Esophagus (tissue), 2 donors: ENCODE data around the gene VTI1B. TPM values are rescaled to one million over a fixed set of nuclear protein-coding genes. Genes with fewer than 3 reads are reported as not detected.
A peak's percentile ranks its signal among the peaks of the same experiment; 100 is the strongest.

Source experiments
- H3K27ac ChIP-seq, 2 donors: one replicate each; pipeline ENCODE4 v1.5.1; 2013; ENCODE audit warnings: low read depth in 2 of 2, mild to moderate bottlenecking in 2 of 2, inconsistent platforms in 1 of 2, low read length in 1 of 2, moderate library complexity in 1 of 2
- H3K27me3 ChIP-seq, 2 donors: one replicate each; pipeline ENCODE4 v1.6.1; 2013; ENCODE audit warnings: low read length in 2 of 2, control low read depth in 1 of 2, mild to moderate bottlenecking in 1 of 2; ENCODE audit not compliant: insufficient read depth in 2 of 2, control insufficient read depth in 1 of 2
- H3K36me3 ChIP-seq, 2 donors: one replicate each; pipeline ENCODE4 v1.6.1; 2013; ENCODE audit warnings: low read length in 1 of 2; ENCODE audit not compliant: control insufficient read depth in 2 of 2, insufficient read depth in 2 of 2
- H3K4me1 ChIP-seq, 2 donors: one replicate each; pipeline ENCODE4 v1.6.1; 2013; ENCODE audit warnings: low read length in 1 of 2; ENCODE audit not compliant: control insufficient read depth in 2 of 2, insufficient read depth in 2 of 2
- H3K4me3 ChIP-seq, 2 donors: one replicate each; pipeline ENCODE4 v1.5.1; 2013; ENCODE audit warnings: low read length in 2 of 2, mild to moderate bottlenecking in 2 of 2, low read depth in 1 of 2, moderate library complexity in 1 of 2
- H3K9me3 ChIP-seq, 2 donors: one replicate each; pipeline ENCODE4 v1.6.1; 2013; ENCODE audit warnings: mild to moderate bottlenecking in 2 of 2, low read depth in 1 of 2, low read length in 1 of 2, moderate library complexity in 1 of 2; ENCODE audit not compliant: control insufficient read depth in 2 of 2, insufficient read depth in 1 of 2
- WGBS, 2 donors: extraction: QIAGEN DNeasy Blood & Tissue Kit; methylation state at CpG; one replicate each; pipeline ENCODE4 v1.1.7; 2013; 5-methylcytosine and 5-hydroxymethylcytosine counted together
- polyA plus RNA-seq, 2 donors: library from polyadenylated mRNA; stranded (reverse); fragments of 200-250 nt; gene quantifications; one replicate each; pipeline ENCODE4 v1.2.3, GENCODE V29; 2013
- donor health status: healthy with polysubstance abuse.
- donor health status: Bipolar disorder and iron deficiency.

VTI1B gene
- polyA plus RNA-seq, 2 donors, result 57.0 to 58.3 TPM

- H3K4me1 ChIP-seq, result no peaks in the 10 kb centered on the region
- no peaks in the 10 kb centered on the region for H3K9me3 ChIP-seq
- no peak overlapping the region for H3K4me3 ChIP-seq
- H3K27ac ChIP-seq, result no peak overlapping the region
- no peaks in the 10 kb centered on the region for H3K27me3 ChIP-seq
- peaks cover 2 to 14% of the 10 kb centered on the region in 2 donors for H3K36me3 ChIP-seq
These were observed 9.4 kb upstream of the VTI1B start for GRCh38 chr14:67683842-67684241.

- H3K27me3 ChIP-seq, result no peaks in the 10 kb centered on the region
- WGBS, 2 donors, result 85 to 86% methylated on average over 2 of the region's 2 CpGs
- no peaks in the 10 kb centered on the region for H3K4me1 ChIP-seq
- H3K27ac ChIP-seq, result no peak overlapping the region
- no peak overlapping the region for H3K4me3 ChIP-seq
- H3K36me3 ChIP-seq, result peaks cover 6 to 12% of the 10 kb centered on the region in 2 donors
- H3K9me3 ChIP-seq, result no peaks in the 10 kb centered on the region
These were observed 6.5 kb upstream of the VTI1B start for GRCh38 chr14:67680941-67681340.

- Histone ChIP-seq H3K27me3 (no peaks in the 10 kb centered on the region), H3K4me1 (no peaks in the 10 kb centered on the region), H3K9me3 (no peaks in the 10 kb centered on the region), H3K4me3 (no peak overlapping the region), H3K27ac (no peak overlapping the region), H3K36me3 (peaks cover 6 to 9% of the 10 kb centered on the region in 2 donors)
- WGBS, 2 donors, result 70 to 76% methylated on average over 3 of the region's 3 CpGs
These were observed 5.7 kb upstream of the VTI1B start for GRCh38 chr14:67680121-67680602.

- Histone ChIP-seq H3K4me3 (no peak overlapping the region), H3K9me3 (no peaks in the 10 kb centered on the region), H3K36me3 (peaks cover 5 to 6% of the 10 kb centered on the region in 2 donors), H3K27me3 (no peaks in the 10 kb centered on the region), H3K4me1 (no peaks in the 10 kb centered on the region), H3K27ac (no peak overlapping the region)
- 64 to 95% methylated on average over 2 of the region's 2 CpGs for WGBS, 2 donors
These were observed 4.6 kb upstream of the VTI1B start for GRCh38 chr14:67679006-67679405.

- WGBS, 2 donors, result 34 to 35% methylated on average over 16 of the region's 16 CpGs
- H3K36me3 ChIP-seq, result peaks cover 4 to 5% of the 10 kb centered on the region in 2 donors
- H3K27ac ChIP-seq, result peak overlapping the region; percentile 93 to 99
- peak overlapping the region; percentile 79 to 92 for H3K4me3 ChIP-seq
- H3K4me1 ChIP-seq, result peaks cover 0 to 6% of the 10 kb centered on the region in 2 donors
- H3K9me3 ChIP-seq, result no peaks in the 10 kb centered on the region
- H3K27me3 ChIP-seq, result no peaks in the 10 kb centered on the region
These were observed 769 bp upstream of the VTI1B start for GRCh38 chr14:67675219-67675582.

- H3K27ac ChIP-seq, result peak overlapping the region; percentile 93 to 99
- H3K4me3 ChIP-seq, result peak overlapping the region; percentile 79 to 92
- no peaks in the 10 kb centered on the region for H3K27me3 ChIP-seq
- H3K36me3 ChIP-seq, result peaks cover 4 to 5% of the 10 kb centered on the region in 2 donors
- WGBS, 2 donors, result 0 to 1% methylated on average over 10 to 25 of the region's 25 CpGs
- peaks cover 0 to 6% of the 10 kb centered on the region in 2 donors for H3K4me1 ChIP-seq
- H3K9me3 ChIP-seq, result no peaks in the 10 kb centered on the region
These were observed 323 bp downstream of the VTI1B start for GRCh38 chr14:67674139-67674479.

GRCh38 chr14:67673451-67673850 lies 981 bp downstream of the VTI1B start:
- no peak overlapping the region for H3K27ac ChIP-seq
- H3K36me3 ChIP-seq, result peaks cover 3 to 4% of the 10 kb centered on the region in 2 donors
- no peaks in the 10 kb centered on the region for H3K27me3 ChIP-seq
- 34 to 36% methylated on average over 5 of the region's 5 CpGs for WGBS, 2 donors
- no peaks in the 10 kb centered on the region for H3K9me3 ChIP-seq
- H3K4me1 ChIP-seq, result peaks cover 0 to 6% of the 10 kb centered on the region in 2 donors
- peak overlapping the region; percentile 79 to 92 for H3K4me3 ChIP-seq

GRCh38 chr14:67668559-67668958 lies 5.9 kb downstream of the VTI1B start:
- Histone ChIP-seq H3K9me3 (no peaks in the 10 kb centered on the region), H3K27me3 (no peaks in the 10 kb centered on the region), H3K36me3 (no peaks in the 10 kb centered on the region), H3K4me1 (peaks cover 0 to 6% of the 10 kb centered on the region in 2 donors), H3K4me3 (no peak overlapping the region), H3K27ac (no peak overlapping the region)

- no peak overlapping the region for H3K4me3 ChIP-seq
- H3K36me3 ChIP-seq, result no peaks in the 10 kb centered on the region
- no peaks in the 10 kb centered on the region for H3K27me3 ChIP-seq
- no peak overlapping the region for H3K27ac ChIP-seq
- 11 to 15% methylated on average over 1 of the region's 1 CpG for WGBS, 2 donors
- H3K9me3 ChIP-seq, result no peaks in the 10 kb centered on the region
- H3K4me1 ChIP-seq, result no peaks in the 10 kb centered on the region
These were observed 7.5 kb downstream of the VTI1B start for GRCh38 chr14:67666750-67667449.

- Histone ChIP-seq H3K27me3 (no peaks in the 10 kb centered on the region), H3K4me1 (no peaks in the 10 kb centered on the region), H3K4me3 (no peak overlapping the region), H3K27ac (no peak overlapping the region), H3K36me3 (peaks cover 0 to 2% of the 10 kb centered on the region in 2 donors), H3K9me3 (no peaks in the 10 kb centered on the region)
- WGBS, 2 donors, result 80 to 85% methylated on average over 2 of the region's 2 CpGs
These were observed 8.6 kb downstream of the VTI1B start for GRCh38 chr14:67665868-67666267.
